Esophagus muscularis mucosa (tissue), 3 donors: ENCODE results near the gene CDK5.

Experiments
- CTCF ChIP-seq, 3 experiments: fragments of 200-600 bp in 2 of 3; fragments of 450-650 bp in 1 of 3; sonication (generic) in 2 of 3; IDR thresholded peaks; one replicate each; pipeline ENCODE4 v1.5.1; 2017 to 2019; ENCODE audit warnings: antibody characterized with exemption in 3 of 3, mild to moderate bottlenecking in 2 of 3, moderate library complexity in 1 of 3
- POLR2A ChIP-seq: fragments of 450-650 bp; IDR thresholded peaks from one replicate; pipeline ENCODE4 v1.6.1; 2017; ENCODE audit warnings: antibody characterized with exemption, moderate library complexity, mild to moderate bottlenecking, low read depth
- POLR2AphosphoS5 ChIP-seq, 2 donors: sonication (generic); formaldehyde crosslinking; IDR thresholded peaks; one replicate each; pipeline ENCODE4 v1.6.1; 2017; ENCODE audit warnings: antibody characterized with exemption in 2 of 2

GRCh38 chr7:151063212-151063561 is 5.5 kb upstream of the CDK5 start:
- TF ChIP-seq POLR2A (no peak), CTCF (IDR thresholded peaks at IDR 0.05) (no peak), POLR2AphosphoS5 (IDR thresholded peaks at IDR 0.05) (peak in 1 of 2 donors; percentile 65)
